Panc1 (cell line): ENCODE data around the gene ACER3.
"Not testable (repeated sequence)": the region's sequence is repeated elsewhere in the genome, so short reads cannot be mapped to it uniquely, and the experiment has no call there.

ENCODE experiments used
- POLR2AphosphoS5 ChIP-seq: IDR thresholded peaks from 2 replicates; pipeline ENCODE4 v1.6.1; 2012; ENCODE audit warnings: mild to moderate bottlenecking, low read depth, low read length, moderate library complexity
- REST ChIP-seq, 2 experiments: IDR thresholded peaks; 2 replicates each; pipeline ENCODE4 v1.6.1; 2011 to 2012; ENCODE audit warnings: low read depth in 2 of 2, control low read depth in 1 of 2, low read length in 1 of 2, mild to moderate bottlenecking in 1 of 2, moderate library complexity in 1 of 2; ENCODE audit not compliant: insufficient read depth in 1 of 2
- SIN3A ChIP-seq: IDR thresholded peaks from 2 replicates; pipeline ENCODE4 v1.6.1; 2012; ENCODE audit warnings: low read depth, mild to moderate bottlenecking, low read length, moderate library complexity, borderline replicate concordance; ENCODE audit not compliant: insufficient read depth
- TCF7L2 ChIP-seq: IDR thresholded peaks from 2 replicates; pipeline ENCODE4 v1.6.1; 2011; ENCODE audit warnings: mild to moderate bottlenecking, low read depth, low read length, inconsistent platforms
- TF ChIP-seq, protein P1 (sequence below): fragments of 450-650 bp; IDR thresholded peaks from 2 replicates; pipeline ENCODE4 v1.5.1; 2017; ENCODE audit warnings: mild to moderate bottlenecking

DNA sequence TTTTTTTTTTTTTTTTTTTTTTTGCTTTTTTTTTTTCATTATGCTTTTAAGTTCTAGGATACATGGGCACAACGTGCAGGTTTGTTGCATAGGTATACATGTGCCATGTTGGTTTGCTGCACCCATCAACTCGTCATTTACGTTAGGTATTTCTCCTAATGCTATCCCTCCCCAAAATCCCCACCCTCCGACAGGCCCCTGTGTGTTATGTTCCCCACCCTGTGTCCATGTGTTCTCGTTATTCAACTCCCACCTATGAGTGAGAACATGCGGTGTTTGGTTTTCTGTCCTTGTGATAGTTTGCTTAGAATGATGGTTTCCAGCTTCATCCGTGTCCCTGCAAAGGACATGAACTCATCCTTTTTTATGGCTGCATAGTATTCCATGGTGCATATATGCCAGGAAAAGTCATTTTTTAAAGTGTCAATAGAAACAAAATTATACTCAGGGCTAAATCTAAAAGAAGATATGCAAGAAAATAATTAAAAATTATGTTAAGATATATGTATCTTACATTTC lies 187.3 kb downstream of the ACER3 start:
- TF ChIP-seq, protein P1, sequence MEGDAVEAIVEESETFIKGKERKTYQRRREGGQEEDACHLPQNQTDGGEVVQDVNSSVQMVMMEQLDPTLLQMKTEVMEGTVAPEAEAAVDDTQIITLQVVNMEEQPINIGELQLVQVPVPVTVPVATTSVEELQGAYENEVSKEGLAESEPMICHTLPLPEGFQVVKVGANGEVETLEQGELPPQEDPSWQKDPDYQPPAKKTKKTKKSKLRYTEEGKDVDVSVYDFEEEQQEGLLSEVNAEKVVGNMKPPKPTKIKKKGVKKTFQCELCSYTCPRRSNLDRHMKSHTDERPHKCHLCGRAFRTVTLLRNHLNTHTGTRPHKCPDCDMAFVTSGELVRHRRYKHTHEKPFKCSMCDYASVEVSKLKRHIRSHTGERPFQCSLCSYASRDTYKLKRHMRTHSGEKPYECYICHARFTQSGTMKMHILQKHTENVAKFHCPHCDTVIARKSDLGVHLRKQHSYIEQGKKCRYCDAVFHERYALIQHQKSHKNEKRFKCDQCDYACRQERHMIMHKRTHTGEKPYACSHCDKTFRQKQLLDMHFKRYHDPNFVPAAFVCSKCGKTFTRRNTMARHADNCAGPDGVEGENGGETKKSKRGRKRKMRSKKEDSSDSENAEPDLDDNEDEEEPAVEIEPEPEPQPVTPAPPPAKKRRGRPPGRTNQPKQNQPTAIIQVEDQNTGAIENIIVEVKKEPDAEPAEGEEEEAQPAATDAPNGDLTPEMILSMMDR, result not testable (repeated sequence)
- not testable (repeated sequence) for TF ChIP-seq POLR2AphosphoS5; SIN3A; REST (IDR thresholded peaks at IDR 0.05; ENCODE audit: insufficient read depth in 1 of 2, low read depth in 2 of 2, low read length in 1 of 2); TCF7L2
